ENCODE results near the gene COL4A6.

Gene COL4A6

DNA sequence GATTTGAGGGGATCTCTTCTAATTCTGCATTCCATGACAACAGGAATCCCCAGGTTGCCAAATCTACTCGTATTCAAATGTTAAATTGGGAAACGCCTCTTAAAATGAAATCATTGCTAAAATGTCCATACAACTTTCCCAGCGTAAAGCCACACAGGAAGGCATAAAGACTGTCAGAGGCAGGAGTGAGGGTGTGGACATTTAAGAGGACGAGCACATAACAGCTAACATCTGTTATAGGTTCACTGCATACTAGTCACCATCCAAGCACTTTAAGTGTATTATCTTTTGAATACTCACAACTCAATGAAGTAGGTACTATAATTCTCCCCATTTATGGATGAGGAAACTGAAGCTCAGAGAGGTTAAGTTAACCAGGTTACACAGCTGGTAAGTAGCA, 311.1 kb downstream of the COL4A6 start:
- DNase-seq (ENCODE audit: low read depth, low spot score): no peak
- TF ChIP-seq, protein P1, sequence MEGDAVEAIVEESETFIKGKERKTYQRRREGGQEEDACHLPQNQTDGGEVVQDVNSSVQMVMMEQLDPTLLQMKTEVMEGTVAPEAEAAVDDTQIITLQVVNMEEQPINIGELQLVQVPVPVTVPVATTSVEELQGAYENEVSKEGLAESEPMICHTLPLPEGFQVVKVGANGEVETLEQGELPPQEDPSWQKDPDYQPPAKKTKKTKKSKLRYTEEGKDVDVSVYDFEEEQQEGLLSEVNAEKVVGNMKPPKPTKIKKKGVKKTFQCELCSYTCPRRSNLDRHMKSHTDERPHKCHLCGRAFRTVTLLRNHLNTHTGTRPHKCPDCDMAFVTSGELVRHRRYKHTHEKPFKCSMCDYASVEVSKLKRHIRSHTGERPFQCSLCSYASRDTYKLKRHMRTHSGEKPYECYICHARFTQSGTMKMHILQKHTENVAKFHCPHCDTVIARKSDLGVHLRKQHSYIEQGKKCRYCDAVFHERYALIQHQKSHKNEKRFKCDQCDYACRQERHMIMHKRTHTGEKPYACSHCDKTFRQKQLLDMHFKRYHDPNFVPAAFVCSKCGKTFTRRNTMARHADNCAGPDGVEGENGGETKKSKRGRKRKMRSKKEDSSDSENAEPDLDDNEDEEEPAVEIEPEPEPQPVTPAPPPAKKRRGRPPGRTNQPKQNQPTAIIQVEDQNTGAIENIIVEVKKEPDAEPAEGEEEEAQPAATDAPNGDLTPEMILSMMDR (IDR thresholded peaks at IDR 0.05; ENCODE audit: insufficient read depth, low read length, missing control alignments): no peak
- CTCF ChIA-PET: interaction anchor here (5.1 kb wide), 1 partner anchor 10 kb away, joined by 27 read pairs; no protein-coding TSS in a partner anchor
- no peak overlapping the region for H3K4me3 ChIP-seq (ENCODE audit: low read depth, low read length)
- POLR2A ChIA-PET: no interaction called here

DNA sequence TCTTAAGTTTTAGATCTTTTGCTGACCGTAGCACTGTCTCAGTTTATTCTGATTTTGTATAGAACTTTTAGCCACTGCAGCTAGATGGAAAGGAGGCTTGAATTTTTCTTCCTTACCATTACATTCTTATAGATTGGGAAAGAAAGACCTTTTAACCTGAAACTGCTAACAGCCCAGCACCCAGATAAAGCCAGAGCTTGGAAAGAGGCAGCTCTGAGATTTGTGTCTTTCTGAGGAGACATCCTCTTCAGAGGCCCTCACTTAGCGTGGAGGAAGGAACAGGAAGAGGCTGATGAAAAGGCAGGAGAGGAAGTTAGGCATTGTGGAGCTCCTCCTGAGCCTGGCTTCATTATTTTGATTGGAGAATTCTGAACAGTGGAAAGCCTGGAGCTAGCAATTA, 311.6 kb downstream of the COL4A6 start:
- ChIA-PET CTCF (interaction anchor here (5.1 kb wide), 1 partner anchor 11 kb away, joined by 27 read pairs; no protein-coding TSS in a partner anchor), POLR2A (no interaction called here)
- H3K4me3 ChIP-seq (ENCODE audit: low read depth, low read length): no peak overlapping the region
- DNase-seq (ENCODE audit: low read depth, low spot score): no peak
- TF ChIP-seq, protein P1 (IDR thresholded peaks at IDR 0.05; ENCODE audit: insufficient read depth, low read length, missing control alignments): no peak

DNA sequence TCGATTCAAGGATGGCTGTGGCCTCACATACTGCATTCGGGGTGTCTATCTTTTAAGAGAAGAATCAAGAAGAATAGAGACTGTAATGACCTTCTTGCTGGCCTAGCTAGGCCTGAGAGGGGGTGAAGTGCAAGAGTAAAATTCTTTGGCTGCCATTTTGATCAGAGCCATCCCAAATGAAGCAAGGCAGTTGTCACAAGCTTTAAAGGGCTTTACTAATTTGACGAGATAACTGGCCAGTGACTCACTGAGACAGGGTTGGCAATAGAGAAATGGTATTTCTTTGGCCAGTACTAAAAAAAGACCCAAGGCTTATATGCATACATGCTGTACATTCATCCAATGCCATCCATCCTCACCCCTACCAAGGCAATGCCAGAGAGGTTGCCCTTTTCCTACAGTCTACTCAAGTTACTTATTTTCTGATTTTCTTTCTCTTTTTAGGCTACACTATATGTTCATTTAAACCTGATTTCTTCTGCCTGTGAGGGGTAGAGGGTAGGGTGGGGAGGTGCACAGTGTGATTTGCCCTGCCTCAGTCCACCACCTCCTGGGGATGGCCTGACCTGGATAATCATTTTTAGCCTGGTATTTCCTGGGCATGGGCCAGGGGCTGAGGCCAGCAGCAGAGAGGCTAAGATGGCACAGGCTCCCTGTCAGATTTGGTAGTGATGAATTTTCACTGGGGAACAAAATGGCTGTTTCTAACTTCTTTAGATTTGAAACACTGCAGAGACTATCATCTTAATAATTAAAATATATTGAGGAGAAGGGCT, 314.4 kb downstream of the COL4A6 start:
- H3K4me3 ChIP-seq (ENCODE audit: low read depth, low read length): no peak overlapping the region
- ChIA-PET CTCF (interaction anchor here (2.8 kb wide), 1 partner anchor 16 kb away, joined by 8 read pairs; no protein-coding TSS in a partner anchor), POLR2A (no interaction called here)
- TF ChIP-seq, protein P1 (IDR thresholded peaks at IDR 0.05; ENCODE audit: insufficient read depth, low read length, missing control alignments): no peak
- no peak for DNase-seq (ENCODE audit: low read depth, low spot score)

DNA sequence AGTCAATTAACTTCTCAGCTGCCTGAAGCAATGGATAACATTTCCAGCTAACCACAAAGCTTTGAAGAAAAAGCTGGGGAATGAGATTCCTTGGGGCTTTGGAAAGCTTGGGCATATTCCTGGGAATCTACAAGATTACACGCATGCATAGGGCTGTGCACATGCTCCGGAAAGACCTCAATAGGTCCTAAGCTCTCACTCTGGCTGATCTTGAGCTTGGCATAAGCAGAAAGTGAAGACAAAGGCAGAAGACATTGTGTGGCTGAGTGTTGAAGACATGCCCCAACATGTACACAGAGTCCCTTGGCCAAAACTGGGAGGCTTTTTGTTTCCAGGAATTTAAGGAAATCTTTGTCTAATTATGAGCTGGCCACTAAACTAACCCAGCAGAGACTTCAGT, 315.5 kb downstream of the COL4A6 start:
- POLR2A ChIA-PET: no interaction called here
- H3K4me3 ChIP-seq (ENCODE audit: low read depth, low read length): no peak overlapping the region
- CTCF ChIA-PET: interaction anchor here (2.8 kb wide), 1 partner anchor 17 kb away, joined by 8 read pairs; no protein-coding TSS in a partner anchor
- TF ChIP-seq, protein P1 (IDR thresholded peaks at IDR 0.05; ENCODE audit: insufficient read depth, low read length, missing control alignments): no peak
- peak; percentile 4 for DNase-seq (ENCODE audit: low read depth, low spot score)

DNA sequence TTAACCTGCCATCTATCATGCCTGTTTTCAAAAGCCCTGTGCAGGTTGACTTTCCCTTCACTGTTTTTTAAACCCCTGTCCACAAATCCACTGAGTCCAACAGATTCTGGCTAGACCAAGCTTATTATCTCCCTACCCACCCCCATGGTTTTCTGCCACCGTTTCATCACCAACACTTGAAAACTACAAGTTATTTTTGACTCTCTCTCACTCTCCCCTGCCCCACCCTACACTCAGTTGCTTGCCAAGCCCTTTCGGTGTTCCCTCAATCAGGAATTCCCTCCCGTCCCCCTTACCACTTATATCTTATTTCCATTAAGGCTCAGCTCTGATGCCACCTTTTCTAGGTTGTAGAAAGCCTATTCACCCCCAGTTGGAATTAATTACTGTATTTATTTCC, 316.9 kb downstream of the COL4A6 start:
- POLR2A ChIA-PET: no interaction called here
- no peak for DNase-seq (ENCODE audit: low read depth, low spot score)
- CTCF ChIA-PET: interaction anchor here (1.2 to 2.8 kb wide), 2 partner anchors 11 to 18 kb away, joined by 4 to 8 read pairs; no protein-coding TSS in a partner anchor
- H3K4me3 ChIP-seq (ENCODE audit: low read depth, low read length): no peak overlapping the region
- TF ChIP-seq, protein P1 (IDR thresholded peaks at IDR 0.05; ENCODE audit: insufficient read depth, low read length, missing control alignments): no peak

DNA sequence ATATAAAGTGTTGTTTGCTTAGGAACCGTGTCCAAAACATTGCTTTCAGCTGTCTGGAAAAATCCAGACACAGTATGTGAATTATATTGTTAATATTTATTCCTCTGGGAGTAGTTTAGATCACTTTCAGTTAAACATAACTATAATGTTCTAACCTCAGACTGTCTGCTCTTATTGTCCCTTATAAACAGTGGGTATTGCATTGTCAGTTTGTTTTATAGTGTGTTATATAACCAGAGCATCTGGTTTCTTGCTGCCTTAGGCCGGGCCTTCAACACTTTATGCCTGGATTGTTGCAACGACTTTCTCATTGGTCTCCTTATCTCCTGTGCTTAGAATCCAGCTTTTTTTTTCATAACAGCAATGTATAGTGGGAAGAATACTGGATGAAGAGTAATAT, 320.2 kb downstream of the COL4A6 start:
- TF ChIP-seq, protein P1 (IDR thresholded peaks at IDR 0.05; ENCODE audit: insufficient read depth, low read length, missing control alignments): no peak
- ChIA-PET CTCF (no interaction called here), POLR2A (no interaction called here)
- H3K4me3 ChIP-seq (ENCODE audit: low read depth, low read length): no peak overlapping the region
- no peak for DNase-seq (ENCODE audit: low read depth, low spot score)
